ENCODE data around the gene C5orf63. TPM values are rescaled to one million over a fixed set of nuclear protein-coding genes. Genes with fewer than 3 reads are reported as not detected.

C5orf63 gene
- polyA plus RNA-seq, 2 donors: 4.1 to 4.5 TPM

GRCh38 chr5:127094161-127094814 is 21.0 kb upstream of the C5orf63 start:
- H3K9me3 ChIP-seq (ENCODE audit: control insufficient read depth in 2 of 2, insufficient read depth in 1 of 2, low read depth in 1 of 2, low read length in 1 of 2): no peaks in the 10 kb centered on the region
- H3K36me3 ChIP-seq (ENCODE audit: control insufficient read depth in 2 of 2, insufficient read depth in 2 of 2, low read length in 1 of 2): no peaks in the 10 kb centered on the region
- no peak overlapping the region for H3K4me3 ChIP-seq (ENCODE audit: low read depth in 1 of 2, low read length in 2 of 2)
- WGBS, 2 donors: 88 to 97% methylated on average over 2 of the region's 2 CpGs
- H3K27me3 ChIP-seq (ENCODE audit: control insufficient read depth in 1 of 2, insufficient read depth in 2 of 2, low read length in 2 of 2): no peaks in the 10 kb centered on the region
- H3K27ac ChIP-seq (ENCODE audit: low read depth in 2 of 2, low read length in 1 of 2): no peak overlapping the region
- H3K4me1 ChIP-seq (ENCODE audit: control insufficient read depth in 2 of 2, insufficient read depth in 2 of 2, low read length in 1 of 2): no peaks in the 10 kb centered on the region

- H3K36me3 ChIP-seq (ENCODE audit: control insufficient read depth in 2 of 2, insufficient read depth in 2 of 2, low read length in 1 of 2): no peaks in the 10 kb centered on the region
- H3K27me3 ChIP-seq (ENCODE audit: control insufficient read depth in 1 of 2, insufficient read depth in 2 of 2, low read length in 2 of 2): no peaks in the 10 kb centered on the region
- no peaks in the 10 kb centered on the region for H3K4me1 ChIP-seq (ENCODE audit: control insufficient read depth in 2 of 2, insufficient read depth in 2 of 2, low read length in 1 of 2)
- 74 to 75% methylated on average over 3 of the region's 3 CpGs for WGBS, 2 donors
- no peaks in the 10 kb centered on the region for H3K9me3 ChIP-seq (ENCODE audit: control insufficient read depth in 2 of 2, insufficient read depth in 1 of 2, low read depth in 1 of 2, low read length in 1 of 2)
- H3K4me3 ChIP-seq (ENCODE audit: low read depth in 1 of 2, low read length in 2 of 2): no peak overlapping the region
- H3K27ac ChIP-seq (ENCODE audit: low read depth in 2 of 2, low read length in 1 of 2): no peak overlapping the region
Observed at GRCh38 chr5:127092690-127093089, 19.4 kb upstream of the C5orf63 start.

- no peaks in the 10 kb centered on the region for H3K4me1 ChIP-seq (ENCODE audit: control insufficient read depth in 2 of 2, insufficient read depth in 2 of 2, low read length in 1 of 2)
- H3K27ac ChIP-seq (ENCODE audit: low read depth in 2 of 2, low read length in 1 of 2): no peak overlapping the region
- H3K4me3 ChIP-seq (ENCODE audit: low read depth in 1 of 2, low read length in 2 of 2): no peak overlapping the region
- no peaks in the 10 kb centered on the region for H3K36me3 ChIP-seq (ENCODE audit: control insufficient read depth in 2 of 2, insufficient read depth in 2 of 2, low read length in 1 of 2)
- no peaks in the 10 kb centered on the region for H3K27me3 ChIP-seq (ENCODE audit: control insufficient read depth in 1 of 2, insufficient read depth in 2 of 2, low read length in 2 of 2)
- no peaks in the 10 kb centered on the region for H3K9me3 ChIP-seq (ENCODE audit: control insufficient read depth in 2 of 2, insufficient read depth in 1 of 2, low read depth in 1 of 2, low read length in 1 of 2)
Observed at GRCh38 chr5:127089191-127089590, 15.9 kb upstream of the C5orf63 start.

- Histone ChIP-seq H3K27ac (ENCODE audit: low read depth in 2 of 2, low read length in 1 of 2) (no peak overlapping the region), H3K4me3 (ENCODE audit: low read depth in 1 of 2, low read length in 2 of 2) (no peak overlapping the region), H3K9me3 (ENCODE audit: control insufficient read depth in 2 of 2, insufficient read depth in 1 of 2, low read depth in 1 of 2, low read length in 1 of 2) (no peaks in the 10 kb centered on the region), H3K36me3 (ENCODE audit: control insufficient read depth in 2 of 2, insufficient read depth in 2 of 2, low read length in 1 of 2) (no peaks in the 10 kb centered on the region), H3K27me3 (ENCODE audit: control insufficient read depth in 1 of 2, insufficient read depth in 2 of 2, low read length in 2 of 2) (no peaks in the 10 kb centered on the region), H3K4me1 (ENCODE audit: control insufficient read depth in 2 of 2, insufficient read depth in 2 of 2, low read length in 1 of 2) (no peaks in the 10 kb centered on the region)
- 41 to 48% methylated on average over 1 of the region's 1 CpG for whole genome bisulfite sequencing, 2 donors
Observed at GRCh38 chr5:127088251-127088650, 14.9 kb upstream of the C5orf63 start.

GRCh38 chr5:127086589-127086988 is 13.3 kb upstream of the C5orf63 start:
- Histone ChIP-seq H3K27ac (ENCODE audit: low read depth in 2 of 2, low read length in 1 of 2) (no peak overlapping the region), H3K4me1 (ENCODE audit: control insufficient read depth in 2 of 2, insufficient read depth in 2 of 2, low read length in 1 of 2) (no peaks in the 10 kb centered on the region), H3K9me3 (ENCODE audit: control insufficient read depth in 2 of 2, insufficient read depth in 1 of 2, low read depth in 1 of 2, low read length in 1 of 2) (no peaks in the 10 kb centered on the region)

GRCh38 chr5:127085796-127086195 is 12.5 kb upstream of the C5orf63 start:
- no peak overlapping the region for H3K27ac ChIP-seq (ENCODE audit: low read depth in 2 of 2, low read length in 1 of 2)
- WGBS, 2 donors: 84 to 88% methylated on average over 5 of the region's 5 CpGs
- no peaks in the 10 kb centered on the region for H3K27me3 ChIP-seq (ENCODE audit: control insufficient read depth in 1 of 2, insufficient read depth in 2 of 2, low read length in 2 of 2)
- H3K4me1 ChIP-seq (ENCODE audit: control insufficient read depth in 2 of 2, insufficient read depth in 2 of 2, low read length in 1 of 2): no peaks in the 10 kb centered on the region
- no peaks in the 10 kb centered on the region for H3K36me3 ChIP-seq (ENCODE audit: control insufficient read depth in 2 of 2, insufficient read depth in 2 of 2, low read length in 1 of 2)
- H3K4me3 ChIP-seq (ENCODE audit: low read depth in 1 of 2, low read length in 2 of 2): no peak overlapping the region
- no peaks in the 10 kb centered on the region for H3K9me3 ChIP-seq (ENCODE audit: control insufficient read depth in 2 of 2, insufficient read depth in 1 of 2, low read depth in 1 of 2, low read length in 1 of 2)

More at GRCh38 chr5:127086589-127086988, 13.3 kb upstream of the C5orf63 start:
- Histone ChIP-seq H3K27me3 (ENCODE audit: control insufficient read depth in 1 of 2, insufficient read depth in 2 of 2, low read length in 2 of 2) (no peaks in the 10 kb centered on the region), H3K36me3 (ENCODE audit: control insufficient read depth in 2 of 2, insufficient read depth in 2 of 2, low read length in 1 of 2) (no peaks in the 10 kb centered on the region), H3K4me3 (ENCODE audit: low read depth in 1 of 2, low read length in 2 of 2) (no peak overlapping the region)
- 75 to 81% methylated on average over 2 of the region's 2 CpGs for WGBS, 2 donors

GRCh38 chr5:127085371-127085770 is 12.1 kb upstream of the C5orf63 start:
- Histone ChIP-seq H3K27me3 (ENCODE audit: control insufficient read depth in 1 of 2, insufficient read depth in 2 of 2, low read length in 2 of 2) (no peaks in the 10 kb centered on the region), H3K9me3 (ENCODE audit: control insufficient read depth in 2 of 2, insufficient read depth in 1 of 2, low read depth in 1 of 2, low read length in 1 of 2) (no peaks in the 10 kb centered on the region)
- WGBS, 2 donors: 37 to 51% methylated on average over 2 of the region's 2 CpGs

GRCh38 chr5:127084656-127085055 is 11.4 kb upstream of the C5orf63 start:
- no peaks in the 10 kb centered on the region for H3K36me3 ChIP-seq (ENCODE audit: control insufficient read depth in 2 of 2, insufficient read depth in 2 of 2, low read length in 1 of 2)
- H3K27me3 ChIP-seq (ENCODE audit: control insufficient read depth in 1 of 2, insufficient read depth in 2 of 2, low read length in 2 of 2): no peaks in the 10 kb centered on the region
- no peaks in the 10 kb centered on the region for H3K9me3 ChIP-seq (ENCODE audit: control insufficient read depth in 2 of 2, insufficient read depth in 1 of 2, low read depth in 1 of 2, low read length in 1 of 2)
- H3K4me1 ChIP-seq (ENCODE audit: control insufficient read depth in 2 of 2, insufficient read depth in 2 of 2, low read length in 1 of 2): peaks cover 0 to 3% of the 10 kb centered on the region in 2 donors
- H3K4me3 ChIP-seq (ENCODE audit: low read depth in 1 of 2, low read length in 2 of 2): no peak overlapping the region
- WGBS, 2 donors: 88 to 92% methylated on average over 3 of the region's 3 CpGs
- no peak overlapping the region for H3K27ac ChIP-seq (ENCODE audit: low read depth in 2 of 2, low read length in 1 of 2)

More at GRCh38 chr5:127085371-127085770, 12.1 kb upstream of the C5orf63 start:
- no peak overlapping the region for H3K27ac ChIP-seq (ENCODE audit: low read depth in 2 of 2, low read length in 1 of 2)
- no peaks in the 10 kb centered on the region for H3K4me1 ChIP-seq (ENCODE audit: control insufficient read depth in 2 of 2, insufficient read depth in 2 of 2, low read length in 1 of 2)
- H3K4me3 ChIP-seq (ENCODE audit: low read depth in 1 of 2, low read length in 2 of 2): no peak overlapping the region
- no peaks in the 10 kb centered on the region for H3K36me3 ChIP-seq (ENCODE audit: control insufficient read depth in 2 of 2, insufficient read depth in 2 of 2, low read length in 1 of 2)

GRCh38 chr5:127083711-127084110 is 10.4 kb upstream of the C5orf63 start:
- Histone ChIP-seq H3K9me3 (ENCODE audit: control insufficient read depth in 2 of 2, insufficient read depth in 1 of 2, low read depth in 1 of 2, low read length in 1 of 2) (no peaks in the 10 kb centered on the region), H3K27me3 (ENCODE audit: control insufficient read depth in 1 of 2, insufficient read depth in 2 of 2, low read length in 2 of 2) (no peaks in the 10 kb centered on the region), H3K27ac (ENCODE audit: low read depth in 2 of 2, low read length in 1 of 2) (no peak overlapping the region), H3K36me3 (ENCODE audit: control insufficient read depth in 2 of 2, insufficient read depth in 2 of 2, low read length in 1 of 2) (no peaks in the 10 kb centered on the region), H3K4me1 (ENCODE audit: control insufficient read depth in 2 of 2, insufficient read depth in 2 of 2, low read length in 1 of 2) (peaks cover 0 to 3% of the 10 kb centered on the region in 2 donors), H3K4me3 (ENCODE audit: low read depth in 1 of 2, low read length in 2 of 2) (no peak overlapping the region)
- WGBS, 2 donors: 91 to 92% methylated on average over 2 of the region's 2 CpGs

- no peak overlapping the region for H3K4me3 ChIP-seq (ENCODE audit: low read depth in 1 of 2, low read length in 2 of 2)
Observed at GRCh38 chr5:127079994-127080491, 6.7 kb upstream of the C5orf63 start.

More at GRCh38 chr5:127079994-127080491, 6.7 kb upstream of the C5orf63 start:
- Histone ChIP-seq H3K27me3 (ENCODE audit: control insufficient read depth in 1 of 2, insufficient read depth in 2 of 2, low read length in 2 of 2) (no peaks in the 10 kb centered on the region), H3K27ac (ENCODE audit: low read depth in 2 of 2, low read length in 1 of 2) (no peak overlapping the region), H3K4me1 (ENCODE audit: control insufficient read depth in 2 of 2, insufficient read depth in 2 of 2, low read length in 1 of 2) (peaks cover 0 to 3% of the 10 kb centered on the region in 2 donors), H3K9me3 (ENCODE audit: control insufficient read depth in 2 of 2, insufficient read depth in 1 of 2, low read depth in 1 of 2, low read length in 1 of 2) (no peaks in the 10 kb centered on the region), H3K36me3 (ENCODE audit: control insufficient read depth in 2 of 2, insufficient read depth in 2 of 2, low read length in 1 of 2) (no peaks in the 10 kb centered on the region)
- WGBS, 2 donors: 34 to 38% methylated on average over 9 of the region's 9 CpGs
